Kidney (tissue), 14 donors: ENCODE results near the gene RAB41. TPM values are rescaled to one million over a fixed set of nuclear protein-coding genes. Genes with fewer than 3 reads are reported as not detected.
A peak's percentile ranks its signal among the peaks of the same experiment; 100 is the strongest.
"Not testable (repeated sequence)": the region's sequence is repeated elsewhere in the genome, so short reads cannot be mapped to it uniquely, and the experiment has no call there.

Source experiments
- DNase-seq, 5 donors: peaks; one replicate each; pipeline ENCODE4 v3.0.0-alpha.2; 2013 to 2020
- FAIRE-seq: peaks from 2 replicates; lab custom pipeline; 2012; peaks lifted over from hg19 to GRCh38; lab: Jason Lieb, UNC
- H3K27ac ChIP-seq, 2 donors: one replicate each; pipeline ENCODE4 v1.7.0; 2013; ENCODE audit warnings: low read depth in 2 of 2, low read length in 2 of 2, inconsistent platforms in 1 of 2
- H3K27me3 ChIP-seq: one replicate; pipeline ENCODE4 v1.7.1; 2013; ENCODE audit warnings: low read length, inconsistent platforms; ENCODE audit not compliant: control insufficient read depth, insufficient read depth
- H3K36me3 ChIP-seq, 3 donors: one replicate each; pipeline versions ENCODE4 v1.7.0 to v1.7.1; 2013; ENCODE audit warnings: low read length in 3 of 3, control low read depth in 1 of 3, inconsistent platforms in 1 of 3; ENCODE audit not compliant: insufficient read depth in 3 of 3, control insufficient read depth in 2 of 3
- H3K4me1 ChIP-seq, 3 donors: one replicate each; pipeline versions ENCODE4 v1.7.0 to v1.7.1; 2013; ENCODE audit warnings: low read length in 3 of 3, inconsistent platforms in 1 of 3, low read depth in 1 of 3; ENCODE audit not compliant: control insufficient read depth in 2 of 3, insufficient read depth in 2 of 3
- H3K4me3 ChIP-seq, 3 donors: one replicate each; pipeline versions ENCODE4 v1.7.0 to v1.8.1; 2013; ENCODE audit warnings: low read length in 3 of 3, control low read depth in 1 of 3, inconsistent platforms in 1 of 3
- H3K9ac ChIP-seq, 3 donors: one replicate each; pipeline versions ENCODE4 v1.7.0 to v1.7.1; 2013; ENCODE audit warnings: low read length in 3 of 3, control low read depth in 1 of 3, inconsistent platforms in 1 of 3
- H3K9me3 ChIP-seq, 3 donors: one replicate each; pipeline versions ENCODE4 v1.7.0 to v1.7.1; 2013; ENCODE audit warnings: low read length in 3 of 3, control low read depth in 1 of 3, inconsistent platforms in 1 of 3; ENCODE audit not compliant: control insufficient read depth in 2 of 3, insufficient read depth in 1 of 3
- intact Hi-C: fragments of 100-400 bp; cut with DNase I; formaldehyde crosslinking; loops from one replicate; pipeline ENCODE4 v1.11.1; 2022
- polyA plus RNA-seq: library from polyadenylated mRNA; stranded (reverse); fragments of 350-450 nt; fragmentation: Illumina TruSeq; extraction: RNeasy Lipid Tissue Mini Kit (QIAGEN cat#74804); gene quantifications from one replicate; pipeline ENCODE4 v1.2.3, GENCODE V29; 2014; ENCODE audit warnings: low read depth, low replicate concordance; ENCODE audit not compliant: insufficient read depth
- total RNA-seq: library from RNA; stranded (reverse); fragmentation: NEBNext Ultra II Directional; extraction: Animal tissue kit (Norgen Biotek cat#: 25700); gene quantifications from one replicate; pipeline ENCODE4 v1.2.1, GENCODE V29; 2021
- TF ChIP-seq, protein P1 (sequence below): IDR thresholded peaks from 3 replicates; pipeline ENCODE4 v1.5.1; 2012; ENCODE audit warnings: mild to moderate bottlenecking, moderate library complexity, borderline replicate concordance; ENCODE audit not compliant: insufficient read depth; ENCODE audit errors: extremely low read depth
- donor health status: control.
- donor health status: control.
- donor health status: control.
- donor health status: control.
- donor health status: control.
- donor health status: DM: yes; HTN: yes; CAD: no.
- donor health status: Normal renal cell carcinoma (clear cell type).

The RAB41 gene
- total and polyA plus RNA-seq, 2 donors from 2014 or later: not detected

DNA sequence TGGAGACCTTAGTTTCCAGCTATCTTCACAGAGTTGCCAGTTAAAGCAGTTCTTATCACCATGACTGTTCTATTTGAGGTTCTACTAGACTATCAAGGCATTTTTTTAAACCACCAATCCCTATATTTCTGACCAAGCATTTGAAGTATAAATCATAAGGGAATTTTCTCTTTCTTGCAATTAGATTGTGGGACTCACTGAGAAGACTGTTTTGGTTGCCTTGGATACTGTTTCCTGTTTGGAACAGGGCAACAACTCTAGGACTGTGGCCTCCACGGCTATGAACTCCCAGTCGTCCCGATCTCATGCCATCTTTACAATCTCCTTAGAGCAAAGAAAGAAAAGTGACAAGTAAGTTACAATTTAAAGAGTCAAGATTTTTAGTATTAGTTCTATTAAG is 19.7 kb downstream of the RAB41 start:
- no peaks in the 10 kb centered on the region for H3K27me3 ChIP-seq
- FAIRE-seq: no peak

GRCh38 chrX:70313503-70313902 is 31.5 kb downstream of the RAB41 start:
- DNase-seq (no peak), FAIRE-seq (no peak)
- no peak overlapping the region for H3K27ac ChIP-seq
- no peaks in the 10 kb centered on the region for H3K9me3 ChIP-seq
- H3K27me3 ChIP-seq: peaks cover 2% of the 10 kb centered on the region
- no peaks in the 10 kb centered on the region for H3K4me1 ChIP-seq
- no peak overlapping the region for H3K9ac ChIP-seq
- TF ChIP-seq, protein P1, sequence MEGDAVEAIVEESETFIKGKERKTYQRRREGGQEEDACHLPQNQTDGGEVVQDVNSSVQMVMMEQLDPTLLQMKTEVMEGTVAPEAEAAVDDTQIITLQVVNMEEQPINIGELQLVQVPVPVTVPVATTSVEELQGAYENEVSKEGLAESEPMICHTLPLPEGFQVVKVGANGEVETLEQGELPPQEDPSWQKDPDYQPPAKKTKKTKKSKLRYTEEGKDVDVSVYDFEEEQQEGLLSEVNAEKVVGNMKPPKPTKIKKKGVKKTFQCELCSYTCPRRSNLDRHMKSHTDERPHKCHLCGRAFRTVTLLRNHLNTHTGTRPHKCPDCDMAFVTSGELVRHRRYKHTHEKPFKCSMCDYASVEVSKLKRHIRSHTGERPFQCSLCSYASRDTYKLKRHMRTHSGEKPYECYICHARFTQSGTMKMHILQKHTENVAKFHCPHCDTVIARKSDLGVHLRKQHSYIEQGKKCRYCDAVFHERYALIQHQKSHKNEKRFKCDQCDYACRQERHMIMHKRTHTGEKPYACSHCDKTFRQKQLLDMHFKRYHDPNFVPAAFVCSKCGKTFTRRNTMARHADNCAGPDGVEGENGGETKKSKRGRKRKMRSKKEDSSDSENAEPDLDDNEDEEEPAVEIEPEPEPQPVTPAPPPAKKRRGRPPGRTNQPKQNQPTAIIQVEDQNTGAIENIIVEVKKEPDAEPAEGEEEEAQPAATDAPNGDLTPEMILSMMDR: no peak
- H3K4me3 ChIP-seq: no peak overlapping the region
- H3K36me3 ChIP-seq: no peaks in the 10 kb centered on the region
- intact Hi-C loops: no loop called here

More for the DNA sequence above, 19.7 kb downstream of the RAB41 start:
- no peak overlapping the region for H3K4me3 ChIP-seq
- no peaks in the 10 kb centered on the region for H3K9me3 ChIP-seq
- TF ChIP-seq, protein P1: no peak
- no peak overlapping the region for H3K27ac ChIP-seq
- no peaks in the 10 kb centered on the region for H3K4me1 ChIP-seq
- H3K36me3 ChIP-seq: no peaks in the 10 kb centered on the region
- no peak overlapping the region for H3K9ac ChIP-seq
- intact Hi-C loops: no loop called here
- peak in 1 of 5 donors; percentile 7 for DNase-seq

- TF ChIP-seq, protein P1: no peak
- Histone ChIP-seq H3K4me1 (no peaks in the 10 kb centered on the region), H3K9me3 (no peaks in the 10 kb centered on the region), H3K27ac (no peak overlapping the region), H3K36me3 (no peaks in the 10 kb centered on the region), H3K4me3 (no peak overlapping the region), H3K27me3 (no peaks in the 10 kb centered on the region), H3K9ac (no peak overlapping the region)
- FAIRE-seq (no peak), DNase-seq (no peak)
- intact Hi-C loops: no loop called here
Observed at GRCh38 chrX:70322784-70323183, 40.8 kb downstream of the RAB41 start.

- H3K27ac ChIP-seq, H3K9ac ChIP-seq, H3K4me1 ChIP-seq, intact Hi-C loops, H3K9me3 ChIP-seq, H3K4me3 ChIP-seq, FAIRE-seq, H3K36me3 ChIP-seq, DNase-seq, H3K27me3 ChIP-seq: not testable (repeated sequence)
Observed at GRCh38 chrX:70323628-70324027, 41.7 kb downstream of the RAB41 start.
